ENCODE data around the gene ENTREP3.
A peak's percentile ranks its signal among the peaks of the same experiment; 100 is the strongest.
"Not testable (repeated sequence)": the region's sequence is repeated elsewhere in the genome, so short reads cannot be mapped to it uniquely, and the experiment has no call there.

The ENTREP3 gene

GRCh38 chr1:155250633-155251449 lies 4.4 kb downstream of the ENTREP3 start:
- peak; percentile 95 for DNase-seq

GRCh38 chr1:155250246-155250632 lies 5.0 kb downstream of the ENTREP3 start:
- DNase-seq, result no peak

DNA sequence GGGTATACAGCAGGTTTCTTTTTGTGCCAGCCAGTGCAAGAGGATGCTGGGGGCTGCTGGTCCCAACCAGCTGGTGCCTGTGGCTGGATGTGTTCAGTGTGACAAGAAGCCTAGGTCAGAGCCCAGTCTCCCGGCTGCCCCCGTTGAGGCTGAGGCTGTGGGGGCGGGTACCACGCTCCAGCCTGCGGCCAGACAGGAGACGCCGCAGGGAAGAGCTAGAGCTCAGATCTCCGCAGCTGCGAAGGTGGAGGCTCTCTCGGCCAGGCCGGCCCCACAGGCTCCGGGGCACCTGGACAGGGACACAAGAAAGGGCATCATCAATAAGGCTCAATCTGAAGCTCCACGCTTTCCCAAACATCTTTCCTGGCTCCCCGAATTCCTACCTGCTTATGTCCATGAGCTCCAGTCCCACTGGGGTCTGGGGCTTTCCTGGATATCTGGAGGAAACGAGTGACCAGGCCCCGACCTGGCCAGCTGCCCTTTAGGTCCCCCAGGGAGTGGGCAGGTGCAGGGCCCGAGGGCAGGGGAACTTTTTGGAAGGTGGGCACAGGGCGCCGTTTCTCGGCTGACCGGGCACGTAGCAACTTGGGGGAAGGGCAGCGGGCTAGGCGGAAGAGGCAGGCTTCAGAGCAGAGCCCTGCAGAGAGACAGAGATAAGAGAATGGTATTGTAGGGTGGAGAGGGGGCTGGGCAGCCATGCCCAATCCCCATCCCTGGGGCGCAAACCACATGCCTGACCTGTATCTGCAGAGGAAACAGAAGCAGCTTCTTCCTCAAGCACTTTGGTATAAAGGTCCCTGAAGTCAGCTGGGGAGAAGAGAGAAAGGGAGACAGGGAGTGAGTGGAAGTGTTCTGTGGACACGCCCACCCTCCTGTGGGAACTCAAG lies 7.4 kb downstream of the ENTREP3 start:
- no peak for DNase-seq

- DNase-seq, result not testable (repeated sequence)
Measured at GRCh38 chr1:155246796-155247195, 8.5 kb downstream of the ENTREP3 start.

DNA sequence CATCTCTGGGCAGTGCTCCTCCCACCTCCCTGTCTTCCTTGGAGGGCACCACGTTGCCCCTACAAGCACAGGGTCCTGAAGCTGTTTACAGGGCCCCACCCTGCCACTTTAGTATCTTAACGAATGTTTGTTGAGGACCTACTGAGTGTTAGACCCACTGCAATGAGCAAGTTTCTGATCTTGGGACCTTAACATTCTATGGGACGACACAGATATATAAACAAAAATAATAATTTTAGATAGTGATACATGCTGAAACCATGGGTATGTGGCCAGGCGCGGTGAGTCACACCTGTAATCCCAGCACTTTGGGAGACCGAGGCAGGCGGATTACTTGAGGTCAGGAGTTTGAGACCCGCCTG lies 10.1 kb downstream of the ENTREP3 start:
- DNase-seq, result no peak

DNA sequence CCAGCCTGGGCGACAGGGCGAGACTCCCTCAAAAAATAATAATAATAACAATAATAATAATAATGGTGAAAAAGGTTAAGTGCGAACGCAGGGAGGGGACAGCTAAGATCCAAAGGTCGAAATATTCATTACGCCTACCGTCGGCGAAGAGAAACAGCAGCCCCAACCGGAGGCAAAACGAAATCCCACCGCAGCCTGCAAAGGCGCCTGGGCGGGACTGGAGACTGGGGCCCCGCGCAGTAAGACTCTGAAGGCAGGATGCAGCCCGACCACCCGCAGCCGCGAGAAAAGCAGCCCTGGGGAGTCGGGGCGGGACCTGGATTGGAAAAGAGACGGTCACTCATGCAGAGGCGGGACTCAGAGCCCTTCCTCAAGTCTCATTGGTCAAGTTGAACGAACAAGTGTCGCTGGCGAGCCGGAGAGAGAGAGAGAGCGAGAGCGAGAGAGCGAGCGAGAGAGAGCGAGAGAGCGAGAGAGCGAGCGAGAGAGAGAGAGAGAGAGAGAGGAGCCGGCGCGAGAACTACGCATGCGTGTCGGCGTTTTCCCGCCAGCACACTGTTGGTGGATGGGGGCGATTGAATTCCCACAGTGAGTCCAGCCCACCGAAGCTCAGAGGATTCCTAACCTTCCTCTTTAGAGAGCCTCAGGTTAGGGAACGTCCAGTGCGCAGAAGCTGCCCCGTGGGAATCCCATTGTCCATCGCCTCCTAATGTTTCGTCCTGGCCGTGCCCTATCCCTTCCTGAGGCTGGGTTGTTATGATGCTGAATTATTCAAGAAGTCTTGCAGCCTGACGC lies 10.7 kb downstream of the ENTREP3 start:
- DNase-seq, result peak; percentile 98

DNA sequence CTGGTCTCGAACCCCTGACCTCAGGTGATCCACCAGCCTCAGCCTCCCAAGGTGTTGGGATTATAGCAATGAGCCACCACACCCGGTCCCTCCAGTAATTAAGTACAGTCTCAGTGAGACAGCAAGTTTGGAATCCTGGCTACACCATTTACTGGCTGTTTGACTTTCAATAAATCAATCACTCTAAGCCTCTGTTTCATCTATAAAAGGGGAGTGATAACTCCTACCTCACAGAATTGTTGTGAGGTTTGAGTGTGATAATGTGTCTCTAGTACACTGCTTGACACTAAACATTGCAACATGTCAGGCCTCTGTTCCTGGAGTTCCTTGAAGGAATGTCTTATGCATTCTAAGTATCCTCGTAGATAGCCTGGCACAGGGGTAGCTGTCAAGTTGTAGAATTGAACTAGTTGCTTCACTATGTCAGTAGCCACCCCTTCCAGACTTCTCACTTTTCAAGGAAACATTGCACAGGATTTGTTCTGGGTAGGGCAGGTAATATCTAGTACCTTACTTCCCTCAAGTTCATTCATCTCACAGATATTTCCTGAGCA lies 12.4 kb downstream of the ENTREP3 start:
- DNase-seq, result no peak

DNA sequence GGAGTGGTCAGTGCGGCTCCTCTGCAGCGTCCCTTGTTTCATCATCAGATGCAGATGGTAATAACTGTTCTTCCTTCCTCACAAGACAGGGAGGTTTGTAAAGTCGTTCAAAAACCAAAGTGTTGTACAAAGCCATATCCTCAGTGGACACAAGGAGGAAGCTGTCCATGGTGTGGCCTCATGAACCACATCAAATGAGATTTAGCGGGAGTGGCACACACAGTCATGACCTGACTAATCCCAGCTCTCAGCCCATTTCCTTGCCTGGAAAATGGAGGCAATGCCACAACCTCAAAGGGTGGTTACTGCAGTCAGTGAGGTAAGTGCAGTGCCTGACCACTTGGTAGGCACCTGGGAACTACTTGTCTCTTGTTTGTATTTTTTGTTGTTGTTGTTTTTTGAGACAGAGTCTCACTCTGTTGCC lies 13.4 kb downstream of the ENTREP3 start:
- DNase-seq, result peak; percentile 23

DNA sequence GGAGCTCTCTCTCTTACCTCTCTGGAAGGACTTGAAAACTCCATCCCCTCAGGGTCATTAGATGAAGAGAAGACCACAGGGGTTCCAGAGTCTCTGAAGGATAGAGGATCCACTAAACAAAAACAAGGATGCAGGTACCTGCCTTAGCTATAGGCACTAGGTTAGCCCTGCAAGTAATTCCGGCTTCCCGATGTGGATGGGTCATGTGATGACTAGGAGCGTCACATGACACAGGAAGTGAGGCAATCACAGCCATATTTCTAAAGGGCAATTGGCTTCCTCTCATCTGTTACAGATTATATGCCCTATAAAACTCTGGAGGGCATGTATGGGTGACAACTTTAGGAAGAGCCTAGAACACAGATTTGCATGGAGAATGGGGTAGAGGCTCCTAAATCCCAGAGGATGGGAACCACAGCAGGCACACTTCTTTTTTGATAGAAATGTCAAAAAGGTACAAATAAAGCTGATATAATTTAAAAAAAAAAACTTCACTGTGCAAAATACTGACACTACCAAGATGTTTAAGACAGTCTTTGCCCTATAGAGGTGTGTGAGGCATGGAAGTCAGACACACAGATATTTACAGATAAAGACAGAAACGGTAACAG lies 14.1 kb downstream of the ENTREP3 start:
- peak; percentile 83 for DNase-seq

DNA sequence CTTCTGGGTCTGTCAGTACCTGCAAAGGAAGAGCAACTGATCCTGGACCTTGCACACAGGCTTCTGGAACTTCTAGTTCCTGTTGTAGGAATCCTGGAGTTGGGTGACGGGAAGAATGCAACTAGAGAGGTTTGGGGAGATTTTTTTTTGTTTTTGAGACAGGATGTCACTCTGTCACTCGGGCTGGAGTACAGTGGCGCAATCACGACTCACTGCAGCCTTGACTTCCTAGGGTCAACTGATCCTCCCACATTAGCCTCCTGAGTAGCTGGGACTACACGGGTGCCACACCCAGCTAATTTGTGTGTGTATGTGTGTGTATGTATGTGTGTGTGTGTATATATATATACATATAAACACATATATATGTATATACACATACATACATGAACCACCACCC lies 18.8 kb downstream of the ENTREP3 start:
- no peak for DNase-seq

DNA sequence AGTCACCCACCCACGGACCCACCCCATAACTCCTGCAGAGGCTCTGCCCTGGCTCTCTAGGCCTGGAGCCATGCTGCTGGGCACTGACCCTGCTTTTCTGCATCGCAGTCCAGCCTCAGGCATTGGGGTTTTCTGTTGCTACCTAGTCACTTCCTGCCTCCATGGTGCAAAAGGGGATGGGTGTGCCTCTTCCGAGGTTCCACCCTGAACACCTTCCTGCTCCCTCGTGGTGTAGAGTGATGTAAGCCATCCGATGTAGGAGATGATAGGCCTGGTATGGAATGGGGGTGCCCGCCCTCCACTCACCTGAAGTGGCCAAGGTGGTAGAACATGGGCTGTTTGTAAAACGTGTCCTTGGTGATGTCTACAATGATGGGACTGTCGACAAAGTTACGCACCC lies 19.9 kb downstream of the ENTREP3 start:
- peak; percentile 44 for DNase-seq

DNA sequence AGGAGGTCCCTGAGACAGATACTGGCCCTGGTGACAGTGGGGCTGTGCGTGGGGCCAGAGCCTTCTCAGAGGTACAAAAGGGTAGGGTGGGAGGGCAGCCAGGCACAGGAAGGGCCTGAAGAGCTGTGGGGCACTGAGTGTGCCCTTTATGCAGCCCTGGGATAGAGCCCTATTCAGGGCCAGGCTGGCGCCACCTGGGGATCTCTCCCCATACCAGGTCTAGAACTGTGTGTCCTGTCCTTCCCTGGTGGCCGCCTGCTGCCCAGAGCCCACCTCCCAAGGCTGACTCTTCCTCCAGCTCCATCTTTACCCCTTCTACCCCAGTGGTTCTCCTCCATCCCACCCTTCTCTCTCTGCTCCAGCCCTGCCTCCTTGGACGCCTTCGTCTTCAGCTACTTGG lies 21.8 kb downstream of the ENTREP3 start:
- DNase-seq, result not testable (repeated sequence)

DNA sequence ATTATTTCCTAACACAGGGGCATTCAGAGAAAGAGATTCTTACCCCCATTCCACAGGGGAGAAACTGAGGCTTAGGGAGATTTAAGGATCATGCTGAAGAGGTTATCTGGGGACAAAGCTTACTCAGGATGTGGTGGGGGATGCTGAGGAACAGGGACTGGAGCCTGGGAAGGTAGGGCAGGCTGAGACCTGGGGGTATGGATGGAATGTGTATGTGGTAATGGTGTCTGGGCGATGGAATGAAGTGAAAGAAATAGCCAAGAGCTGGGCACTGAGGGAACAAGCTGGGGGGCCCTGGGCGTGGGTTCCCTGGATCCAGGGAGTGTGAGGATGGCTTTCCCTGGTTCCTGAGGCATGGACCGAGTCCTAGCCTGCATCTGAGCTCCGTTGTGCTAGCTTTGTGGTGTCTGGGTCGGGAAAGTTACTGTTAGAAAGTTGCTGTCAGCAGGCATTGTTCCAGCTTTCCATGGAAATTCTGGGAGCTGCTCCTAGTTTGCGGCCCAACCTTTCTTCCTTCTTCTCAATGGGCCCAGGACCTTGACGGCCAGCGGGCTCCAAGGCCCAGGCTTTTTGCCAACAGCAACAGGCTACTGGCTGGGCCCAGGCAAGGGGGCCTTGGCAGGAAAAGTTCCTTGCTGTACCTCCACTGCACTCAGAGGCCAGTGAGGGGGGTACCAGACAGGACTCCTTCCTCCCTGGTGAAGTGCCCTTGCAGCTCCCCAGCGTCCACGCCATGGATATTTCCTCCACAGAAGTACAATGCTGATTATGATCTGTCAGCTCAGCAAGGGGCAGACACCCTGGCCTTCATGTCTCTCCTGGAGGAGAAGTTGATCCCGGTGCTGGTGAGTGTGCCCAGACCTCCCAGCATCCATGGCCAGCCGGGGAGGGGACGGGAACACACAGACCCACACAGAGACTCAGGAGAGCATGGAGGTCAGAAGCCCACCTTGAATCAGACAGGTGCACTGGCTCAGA lies 23.0 kb downstream of the ENTREP3 start:
- not testable (repeated sequence) for DNase-seq

DNA sequence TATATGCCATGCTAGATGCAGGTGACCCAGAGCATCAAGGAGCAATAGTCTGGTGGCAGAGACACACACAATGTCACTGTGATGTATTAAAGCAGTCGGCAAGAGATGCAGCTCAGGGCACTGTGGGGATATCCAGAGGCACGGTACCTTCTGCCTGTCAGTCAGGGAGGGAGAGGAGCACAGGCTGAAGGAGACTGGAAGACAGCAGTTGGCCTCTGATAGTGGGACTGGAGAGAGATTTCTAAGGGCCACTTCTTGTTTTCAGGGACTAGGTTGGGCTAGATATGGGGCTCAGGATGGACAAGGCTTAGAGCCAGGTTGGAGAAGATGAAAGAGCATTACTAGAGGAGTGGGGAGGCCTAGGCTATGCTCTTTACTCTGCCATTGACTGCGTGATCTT lies 24.0 kb downstream of the ENTREP3 start:
- DNase-seq, result not testable (repeated sequence)

DNA sequence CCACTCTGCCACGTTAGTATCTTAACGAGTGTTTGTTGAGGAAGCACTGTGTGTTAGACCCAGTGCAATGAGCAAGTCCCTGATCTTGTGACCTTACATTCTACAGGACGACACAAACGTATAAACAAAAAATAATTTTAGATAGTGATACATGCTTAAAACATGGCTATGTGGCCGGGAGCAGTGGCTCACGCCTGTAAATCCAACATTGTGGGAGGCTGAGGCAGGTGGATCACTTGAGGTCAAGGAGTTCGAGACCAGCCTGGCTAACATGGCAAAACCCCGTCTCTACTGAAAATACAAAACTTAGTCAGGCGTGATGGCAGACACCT lies 27.2 kb downstream of the ENTREP3 start:
- DNase-seq, result no peak

DNA sequence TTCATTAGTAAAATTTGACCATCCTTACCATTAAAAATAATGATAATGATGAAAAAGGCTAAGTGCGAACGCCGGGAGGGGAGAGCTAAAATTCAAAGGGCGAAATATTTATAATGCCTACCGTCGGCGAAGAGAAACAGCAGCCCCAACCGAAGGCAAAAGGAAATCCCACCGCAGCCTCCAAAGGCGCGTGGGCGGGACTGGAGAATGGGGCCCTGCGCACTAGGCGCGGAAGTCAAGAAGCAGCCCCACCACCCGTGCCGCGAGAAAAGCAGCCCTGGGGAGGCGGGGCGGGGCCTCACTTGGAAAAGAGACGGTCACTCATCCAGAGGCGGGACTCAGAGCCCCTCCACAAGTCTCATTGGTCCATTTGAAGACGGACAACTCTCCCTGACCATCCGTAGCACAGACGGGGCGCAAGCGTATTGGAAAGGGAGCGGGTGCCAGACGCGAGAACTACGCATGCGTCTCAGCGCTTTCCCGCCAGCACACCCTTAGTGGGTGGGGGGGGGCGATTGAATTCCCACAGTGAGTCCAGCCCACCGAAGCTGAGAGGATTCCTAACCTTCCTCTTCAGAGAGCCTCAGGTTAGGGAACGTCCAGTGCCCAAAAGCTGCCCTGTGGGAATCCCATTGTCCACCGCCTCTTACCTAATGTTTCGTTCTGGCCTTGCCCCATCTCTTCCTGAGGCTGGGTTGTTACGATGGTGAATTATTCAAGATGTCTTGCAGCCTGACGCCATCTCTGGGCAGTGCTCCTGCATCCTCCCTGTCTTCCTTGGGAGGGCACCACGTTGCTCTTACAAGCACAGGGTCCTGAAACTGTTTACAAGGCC lies 27.8 kb downstream of the ENTREP3 start:
- DNase-seq, result peak; percentile 100

DNA sequence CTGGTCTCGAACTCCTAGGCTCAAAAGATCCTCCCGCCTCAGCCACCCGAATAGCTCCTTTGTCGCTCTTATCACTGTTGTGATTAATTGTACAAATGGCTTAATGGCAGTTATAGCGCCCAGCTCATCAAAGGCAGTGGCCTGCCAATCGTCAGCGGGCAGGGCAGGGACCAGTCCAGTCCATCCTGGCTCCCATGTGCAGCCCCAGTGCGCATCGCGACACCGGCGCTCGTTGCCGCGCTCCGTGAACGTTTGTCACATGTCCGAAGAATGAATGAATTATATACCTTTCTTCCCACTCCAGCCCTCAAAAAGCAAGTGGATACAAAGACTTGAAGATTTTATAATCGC lies 28.4 kb downstream of the ENTREP3 start:
- no peak for DNase-seq

DNA sequence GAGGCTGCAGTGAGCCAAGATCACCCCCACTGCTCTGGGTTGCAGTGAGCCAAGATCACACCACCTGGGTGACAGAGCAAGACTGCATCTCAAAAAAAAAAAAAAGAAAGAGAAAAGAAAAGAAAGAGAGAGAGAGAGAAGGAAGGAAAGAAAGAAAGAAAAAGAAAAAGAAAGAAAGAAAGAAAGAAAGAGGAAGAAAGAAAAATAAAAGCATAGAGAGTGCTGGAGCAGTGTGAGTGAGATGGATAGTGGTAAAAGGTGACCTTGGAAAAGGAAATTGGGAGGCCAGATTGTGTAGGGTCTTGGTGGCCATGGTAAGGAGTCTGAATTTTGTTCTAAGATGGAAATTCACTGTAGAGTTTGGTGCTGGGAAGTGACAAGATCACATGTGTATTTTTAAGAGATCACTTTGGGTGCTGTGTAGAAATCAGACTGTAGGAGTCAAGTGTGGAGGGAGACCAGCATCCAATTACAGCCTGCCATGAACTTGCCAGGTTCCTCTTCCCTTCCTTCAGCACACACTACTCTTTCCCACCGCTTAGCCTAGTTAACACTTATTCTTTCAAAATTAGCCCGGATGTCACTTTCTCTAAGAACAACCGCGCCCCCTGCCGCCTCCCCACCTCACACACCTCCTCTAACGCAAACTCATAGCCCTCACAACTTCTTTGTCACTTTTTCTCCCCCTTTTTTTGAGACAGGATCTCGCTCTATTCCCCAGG lies 28.9 kb downstream of the ENTREP3 start:
- DNase-seq, result peak; percentile 88

- DNase-seq, result not testable (repeated sequence)
Measured at GRCh38 chr1:155225404-155225759, 29.9 kb downstream of the ENTREP3 start.

GRCh38 chr1:155223047-155223446 lies 32.2 kb downstream of the ENTREP3 start:
- DNase-seq, result no peak

Data from CD4-positive, alpha-beta T cell treated with Interleukin-21 for 1 hour (primary cell).